Body of pancreas (tissue), 4 donors: ENCODE measurements around the gene INPP5D.

Experiments
- POLR2A ChIP-seq, 3 donors: fragments of 450-650 bp; IDR thresholded peaks; one replicate each; pipeline ENCODE4 v1.6.1; 2016; ENCODE audit warnings: antibody characterized with exemption in 3 of 3, mild to moderate bottlenecking in 2 of 3
- TF ChIP-seq, protein P1 (sequence below), 7 experiments: fragments of 450-650 bp in 4 of 7; fragments of 200-600 bp in 3 of 7; sonication (generic) in 3 of 7; IDR thresholded peaks; one replicate each; pipeline ENCODE4 v1.5.1; 2016 to 2019; ENCODE audit warnings: antibody characterized with exemption in 7 of 7

DNA sequence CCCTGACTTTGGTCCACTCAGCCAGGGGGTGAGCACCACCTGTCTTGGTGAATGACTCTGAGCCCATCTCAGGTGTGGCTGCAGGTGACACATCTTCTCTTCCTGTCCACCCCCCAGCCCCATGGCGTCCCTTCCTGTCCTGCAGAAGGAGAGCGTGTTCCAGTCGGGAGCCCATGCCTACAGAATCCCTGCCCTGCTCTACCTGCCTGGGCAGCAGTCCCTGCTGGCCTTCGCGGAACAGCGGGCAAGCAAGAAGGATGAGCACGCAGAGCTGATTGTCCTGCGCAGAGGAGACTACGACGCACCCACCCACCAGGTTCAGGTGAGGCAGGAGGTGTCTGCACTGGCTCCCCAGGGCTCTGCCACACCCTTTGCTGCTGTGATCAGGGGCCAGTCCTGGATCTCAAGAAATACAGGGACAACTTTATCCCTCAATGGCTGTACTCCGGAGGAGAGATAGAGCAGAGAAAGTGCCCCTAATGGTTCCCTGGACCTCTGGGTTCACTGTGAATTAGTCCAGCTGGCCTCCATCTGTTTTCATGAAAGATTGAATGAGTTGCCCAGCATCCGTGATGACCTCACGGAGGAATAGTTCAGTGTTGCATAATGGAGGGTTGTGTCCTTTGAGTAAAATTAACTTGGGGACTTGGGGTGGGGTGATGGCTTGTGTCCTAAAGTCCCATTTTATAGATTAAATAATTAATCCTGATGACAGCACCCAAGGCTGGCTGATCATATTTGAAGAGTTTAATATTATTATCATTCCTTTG is 27.4 kb upstream of the INPP5D start, which contains the start of gene NEU2:
- TF ChIP-seq, protein P1, sequence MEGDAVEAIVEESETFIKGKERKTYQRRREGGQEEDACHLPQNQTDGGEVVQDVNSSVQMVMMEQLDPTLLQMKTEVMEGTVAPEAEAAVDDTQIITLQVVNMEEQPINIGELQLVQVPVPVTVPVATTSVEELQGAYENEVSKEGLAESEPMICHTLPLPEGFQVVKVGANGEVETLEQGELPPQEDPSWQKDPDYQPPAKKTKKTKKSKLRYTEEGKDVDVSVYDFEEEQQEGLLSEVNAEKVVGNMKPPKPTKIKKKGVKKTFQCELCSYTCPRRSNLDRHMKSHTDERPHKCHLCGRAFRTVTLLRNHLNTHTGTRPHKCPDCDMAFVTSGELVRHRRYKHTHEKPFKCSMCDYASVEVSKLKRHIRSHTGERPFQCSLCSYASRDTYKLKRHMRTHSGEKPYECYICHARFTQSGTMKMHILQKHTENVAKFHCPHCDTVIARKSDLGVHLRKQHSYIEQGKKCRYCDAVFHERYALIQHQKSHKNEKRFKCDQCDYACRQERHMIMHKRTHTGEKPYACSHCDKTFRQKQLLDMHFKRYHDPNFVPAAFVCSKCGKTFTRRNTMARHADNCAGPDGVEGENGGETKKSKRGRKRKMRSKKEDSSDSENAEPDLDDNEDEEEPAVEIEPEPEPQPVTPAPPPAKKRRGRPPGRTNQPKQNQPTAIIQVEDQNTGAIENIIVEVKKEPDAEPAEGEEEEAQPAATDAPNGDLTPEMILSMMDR (IDR thresholded peaks at IDR 0.05), result no peak
- no peak for TF ChIP-seq POLR2A (IDR thresholded peaks at IDR 0.05)
